ENCODE data around the gene CCDC9. TPM values are rescaled to one million over a fixed set of nuclear protein-coding genes. Genes with fewer than 3 reads are reported as not detected.

CCDC9 gene
- total RNA-seq, 1 donor from 2014 or later = 3.4 TPM

GRCh38 chr19:47306303-47306702 is 50.0 kb downstream of the CCDC9 start:
- TF ChIP-seq CTCF (IDR thresholded peaks at IDR 0.05) (no peak), EZH2phosphoT487 (IDR thresholded peaks at IDR 0.05) (no peak)
- Histone ChIP-seq H3K4me1 (no peaks in the 10 kb centered on the region), H4K20me1 (ENCODE audit: low read depth) (no peaks in the 10 kb centered on the region), H3K27ac (no peak overlapping the region), H3K9ac (no peak overlapping the region), H3K9me3 (ENCODE audit: low read depth) (no peaks in the 10 kb centered on the region), H3K36me3 (no peaks in the 10 kb centered on the region), H3K79me2 (ENCODE audit: low read depth) (no peaks in the 10 kb centered on the region), H3K4me2 (no peak overlapping the region), H3K4me3 (no peak overlapping the region), H3F3A (ENCODE audit: low read depth) (no peaks in the 10 kb centered on the region), H2AFZ (replicated peaks) (no peak overlapping the region), H3K27me3 (peaks cover 6% of the 10 kb centered on the region)
- Mint-ChIP-seq H3K36me3 (peaks cover 3% of the 10 kb centered on the region), H3K27ac (no peak overlapping the region), H3K27me3 (ENCODE audit: insufficient read depth, low read depth) (peaks cover 12% of the 10 kb centered on the region), H3K9me3 (no peaks in the 10 kb centered on the region), H3K4me3 (no peak overlapping the region), H3K4me1 (peaks cover 5% of the 10 kb centered on the region)
- DNase-seq (ENCODE audit: low spot score) = no peak

GRCh38 chr19:47309038-47309437 is 52.7 kb downstream of the CCDC9 start:
- no peaks in the 10 kb centered on the region for H3K9me3 Mint-ChIP-seq
- H3K4me1 ChIP-seq = no peaks in the 10 kb centered on the region
- DNase-seq (ENCODE audit: low spot score) = no peak
- no peak overlapping the region for H3K4me3 Mint-ChIP-seq
- H3K9me3 ChIP-seq (ENCODE audit: low read depth) = no peaks in the 10 kb centered on the region
- H3K9ac ChIP-seq = no peak overlapping the region
- H3K4me3 ChIP-seq = no peak overlapping the region
- peaks cover 6% of the 10 kb centered on the region for H3K27me3 ChIP-seq
- no peaks in the 10 kb centered on the region for H4K20me1 ChIP-seq (ENCODE audit: low read depth)
- H3K27me3 Mint-ChIP-seq (ENCODE audit: insufficient read depth, low read depth) = peaks cover 14% of the 10 kb centered on the region
- H3K4me1 Mint-ChIP-seq = peaks cover 5% of the 10 kb centered on the region
- TF ChIP-seq EZH2phosphoT487 (IDR thresholded peaks at IDR 0.05) (no peak), EZH2 (IDR thresholded peaks at IDR 0.05) (no peak), CTCF (IDR thresholded peaks at IDR 0.05) (no peak)
- H3K27ac ChIP-seq = no peak overlapping the region
- H3K79me2 ChIP-seq (ENCODE audit: low read depth) = no peaks in the 10 kb centered on the region
- no peaks in the 10 kb centered on the region for H3K36me3 ChIP-seq
- no peak overlapping the region for H3K4me2 ChIP-seq
- H3F3A ChIP-seq (ENCODE audit: low read depth) = no peaks in the 10 kb centered on the region
- peaks cover 3% of the 10 kb centered on the region for H3K36me3 Mint-ChIP-seq
- H3K27ac Mint-ChIP-seq = no peak overlapping the region
- H2AFZ ChIP-seq (replicated peaks) = no peak overlapping the region

GRCh38 chr19:47309608-47310007 is 53.3 kb downstream of the CCDC9 start, which contains the start of gene C5AR1:
C5AR1 (plus strand) TSS chr19:47309861; CDS start chr19:47309896, 35 bp downstream.
- no peaks in the 10 kb centered on the region for H3K79me2 ChIP-seq (ENCODE audit: low read depth)
- Mint-ChIP-seq H3K36me3 (peaks cover 3% of the 10 kb centered on the region), H3K9me3 (no peaks in the 10 kb centered on the region), H3K27me3 (ENCODE audit: insufficient read depth, low read depth) (peaks cover 12% of the 10 kb centered on the region), H3K4me1 (peaks cover 5% of the 10 kb centered on the region), H3K27ac (no peak within 1 kb of the TSS), H3K4me3 (no peak within 1 kb of the TSS)
- TF ChIP-seq EZH2 (IDR thresholded peaks at IDR 0.05) (no peak), EZH2phosphoT487 (IDR thresholded peaks at IDR 0.05) (no peak), CTCF (IDR thresholded peaks at IDR 0.05) (no peak)
- no peaks in the 10 kb centered on the region for H3K36me3 ChIP-seq
- no peak within 1 kb of the TSS for H2AFZ ChIP-seq (replicated peaks)
- no peaks in the 10 kb centered on the region for H3K9me3 ChIP-seq (ENCODE audit: low read depth)
- no peak within 1 kb of the TSS for H3K9ac ChIP-seq
- H3K4me2 ChIP-seq = no peak within 1 kb of the TSS
- no peak for DNase-seq (ENCODE audit: low spot score)
- no peak within 1 kb of the TSS for H3K4me3 ChIP-seq
- no peaks in the 10 kb centered on the region for H4K20me1 ChIP-seq (ENCODE audit: low read depth)
- no peak within 1 kb of the TSS for H3K27ac ChIP-seq
- no peaks in the 10 kb centered on the region for H3K4me1 ChIP-seq
- peaks cover 6% of the 10 kb centered on the region for H3K27me3 ChIP-seq
- H3F3A ChIP-seq (ENCODE audit: low read depth) = no peaks in the 10 kb centered on the region

Data from neural progenitor cell (in vitro differentiated cells).